ENCODE results near the gene HSD17B13. TPM values are rescaled to one million over a fixed set of nuclear protein-coding genes. Genes with fewer than 3 reads are reported as not detected.

The HSD17B13 gene
- total and polyA plus RNA-seq, 2 of the 4 experiments (the other 2 are of a cell fraction): not detected

GRCh38 chr4:87270825-87271224 lies 51.9 kb downstream of the HSD17B13 start:
- BruUV-seq (replicated peaks): no TSS peak
- no peak overlapping the region for H4K91ac ChIP-seq (ENCODE audit: insufficient read depth, low read depth, low read length)
- no peaks in the 10 kb centered on the region for H3K9me3 ChIP-seq (ENCODE audit: control insufficient read depth, insufficient read depth, low read length)
- H3K9me1 ChIP-seq (ENCODE audit: insufficient read depth, low read length): no peaks in the 10 kb centered on the region
- no peak overlapping the region for H2BK15ac ChIP-seq (ENCODE audit: low read depth, low read length)
- no peak overlapping the region for H2AFZ ChIP-seq (replicated peaks; ENCODE audit: low read length, poor library complexity)
- ChIA-PET POLR2A (ENCODE audit: unreplicated experiment) (no interaction called here), CTCF (interaction anchor here (0.5 kb wide), 1 partner anchor 650 kb away, joined by 3 read pairs; no protein-coding TSS in a partner anchor)
- no CpG with 5 or more reads among the region's 7 CpGs for WGBS, 2 experiments (ENCODE audit: extremely low coverage in 2 of 2, insufficient read length in 1 of 2)
- peaks cover 11% of the 10 kb centered on the region for H3K27me3 ChIP-seq (ENCODE audit: control insufficient read depth, insufficient read depth, low read length)
- ATAC-seq (ENCODE audit: low read depth) (no peak), DNase-seq (no peak)
- no peak overlapping the region for H2BK120ac ChIP-seq (ENCODE audit: low read depth, low read length)
- H2AK9ac ChIP-seq (replicated peaks; ENCODE audit: low read depth, low read length, poor library complexity): no peak overlapping the region
- no peak overlapping the region for H3K14ac ChIP-seq (replicated peaks; ENCODE audit: low read depth, low read length)
- no peak overlapping the region for H3K9ac ChIP-seq (ENCODE audit: low read depth, low read length)
- no peak overlapping the region for H3K4me2 ChIP-seq (ENCODE audit: low read depth, low read length)
- H3K23ac ChIP-seq (ENCODE audit: low read depth, low read length): no peak overlapping the region
- H3K4ac ChIP-seq (ENCODE audit: low read depth, low read length): no peak overlapping the region
- TF ChIP-seq BHLHE40 (IDR thresholded peaks at IDR 0.05; ENCODE audit: low read depth, low read length) (no peak), CEBPB (IDR thresholded peaks at IDR 0.05; ENCODE audit: low read depth, low read length) (no peak), RCOR1 (IDR thresholded peaks at IDR 0.05; ENCODE audit: insufficient replicate concordance, low read length) (no peak), CTCF (conservative IDR thresholded peaks at IDR 0.05; ENCODE audit: low read depth, low read length) (no peak), NFE2L2 (IDR thresholded peaks at IDR 0.05; ENCODE audit: low read depth, low read length) (no peak), MXI1 (IDR thresholded peaks at IDR 0.05; ENCODE audit: borderline replicate concordance, low read depth, low read length) (no peak), MAZ (IDR thresholded peaks at IDR 0.05; ENCODE audit: borderline replicate concordance, low read depth, low read length) (no peak), SMC3 (IDR thresholded peaks at IDR 0.05; ENCODE audit: low read depth, low read length) (no peak), RAD21 (IDR thresholded peaks at IDR 0.05; ENCODE audit: low read length) (no peak)
- TF ChIP-seq, protein P1, sequence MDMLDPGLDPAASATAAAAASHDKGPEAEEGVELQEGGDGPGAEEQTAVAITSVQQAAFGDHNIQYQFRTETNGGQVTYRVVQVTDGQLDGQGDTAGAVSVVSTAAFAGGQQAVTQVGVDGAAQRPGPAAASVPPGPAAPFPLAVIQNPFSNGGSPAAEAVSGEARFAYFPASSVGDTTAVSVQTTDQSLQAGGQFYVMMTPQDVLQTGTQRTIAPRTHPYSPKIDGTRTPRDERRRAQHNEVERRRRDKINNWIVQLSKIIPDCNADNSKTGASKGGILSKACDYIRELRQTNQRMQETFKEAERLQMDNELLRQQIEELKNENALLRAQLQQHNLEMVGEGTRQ (IDR thresholded peaks at IDR 0.05; ENCODE audit: low read depth, low read length): no peak
- no peaks in the 10 kb centered on the region for H3K36me3 ChIP-seq (ENCODE audit: control insufficient read depth, insufficient read depth, low read length)
- H3K18ac ChIP-seq (ENCODE audit: low read depth, low read length): no peak overlapping the region
- H2AK5ac ChIP-seq (ENCODE audit: low read depth, low read length): no peak overlapping the region
- H4K5ac ChIP-seq (ENCODE audit: low read depth, low read length): no peak overlapping the region
- no peak overlapping the region for H3K27ac ChIP-seq (ENCODE audit: insufficient read depth, low read length)
- H3K4me1 ChIP-seq (ENCODE audit: control insufficient read depth, insufficient read depth, low read length): no peaks in the 10 kb centered on the region
- dilution Hi-C loops (cut with HindIII; ENCODE audit: low sequenced_read_pairs, unreplicated experiment) (no loop called here), intact Hi-C loops (cut with micrococcal nuclease) (loop anchor here (1.0 to 2.0 kb wide), 3 partner anchors 195 to 578 kb away; no protein-coding TSS in a partner anchor), in situ Hi-C loops (cut with MboI; ENCODE audit: low sequenced_read_pairs) (loop anchor here (5.0 kb wide), 1 partner anchor 196 kb away; no protein-coding TSS in a partner anchor)
- no peak overlapping the region for H3K4me3 ChIP-seq (ENCODE audit: insufficient read depth, low read depth, low read length)
- H2BK5ac ChIP-seq (ENCODE audit: low read depth, low read length, poor library complexity, severe bottlenecking): no peak overlapping the region
- H4K8ac ChIP-seq (ENCODE audit: low read depth in 2 of 2, low read length in 2 of 2): no peak overlapping the region
- no peak overlapping the region for H3K56ac ChIP-seq (ENCODE audit: extremely low read depth, insufficient read depth, low read length)
- H2BK20ac ChIP-seq (ENCODE audit: low read depth, low read length): no peak overlapping the region
- H4K20me1 ChIP-seq (ENCODE audit: insufficient read depth, low read length): no peaks in the 10 kb centered on the region
- no peaks in the 10 kb centered on the region for H3K79me1 ChIP-seq (ENCODE audit: low read depth in 1 of 2, low read length in 2 of 2)

Data from IMR-90 (cell line).